GM21825 (cell line): ENCODE measurements around the gene PTK7.
A peak's percentile ranks its signal among the peaks of the same experiment; 100 is the strongest.

ENCODE experiments used
- ATAC-seq: cut with Tn5 transposase; IDR thresholded peaks from one replicate; pipeline ENCODE4 v1.9.1; 2021; ENCODE audit warnings: mild to moderate bottlenecking, moderate library complexity; ENCODE audit not compliant: unreplicated experiment

Gene PTK7

GRCh38 chr6:43142101-43142500 is 66.0 kb downstream of the PTK7 start:
- ATAC-seq = no peak

GRCh38 chr6:43143235-43144128 is 67.4 kb downstream of the PTK7 start:
- ATAC-seq = peak; percentile 71

- no peak for ATAC-seq
Observed at GRCh38 chr6:43144879-43145278, 68.8 kb downstream of the PTK7 start.

- no peak for ATAC-seq
Observed at GRCh38 chr6:43146261-43146660, 70.1 kb downstream of the PTK7 start.

GRCh38 chr6:43146709-43147688 is 70.9 kb downstream of the PTK7 start:
- no peak for ATAC-seq

GRCh38 chr6:43147691-43148477 is 71.8 kb downstream of the PTK7 start:
- no peak for ATAC-seq

GRCh38 chr6:43149265-43149664 is 73.2 kb downstream of the PTK7 start:
- no peak for ATAC-seq

GRCh38 chr6:43150051-43150751 is 74.1 kb downstream of the PTK7 start:
- no peak for ATAC-seq

GRCh38 chr6:43159599-43159998 is 83.5 kb downstream of the PTK7 start:
- ATAC-seq = no peak

- ATAC-seq = no peak
Observed at GRCh38 chr6:43163899-43164298, 87.8 kb downstream of the PTK7 start.

GRCh38 chr6:43170417-43170930 is 94.4 kb downstream of the PTK7 start:
- no peak for ATAC-seq

- ATAC-seq = peak; percentile 54
Observed at GRCh38 chr6:43170931-43171706, 95.0 kb downstream of the PTK7 start, which contains the start of gene SRF. TSS of gene SRF (plus strand) at chr6:43171269. CDS start at chr6:43171657, 388 bp downstream.

GRCh38 chr6:43171707-43172103 is 95.6 kb downstream of the PTK7 start:
- peak; percentile 4 for ATAC-seq

GRCh38 chr6:43172104-43173007 is 96.2 kb downstream of the PTK7 start:
- no peak for ATAC-seq

GRCh38 chr6:43173591-43174262 is 97.6 kb downstream of the PTK7 start:
- ATAC-seq = no peak

GRCh38 chr6:43174263-43175112 is 98.4 kb downstream of the PTK7 start:
- ATAC-seq = peak; percentile 72
